GM21360 (cell line): Measurements from ENCODE around the gene PIK3C2B.
A peak's percentile ranks its signal among the peaks of the same experiment; 100 is the strongest.

Experiments
- ATAC-seq: cut with Tn5 transposase; IDR thresholded peaks from one replicate; pipeline ENCODE4 v1.9.1; 2021; ENCODE audit warnings: mild to moderate bottlenecking, moderate library complexity; ENCODE audit not compliant: unreplicated experiment

The PIK3C2B gene

DNA sequence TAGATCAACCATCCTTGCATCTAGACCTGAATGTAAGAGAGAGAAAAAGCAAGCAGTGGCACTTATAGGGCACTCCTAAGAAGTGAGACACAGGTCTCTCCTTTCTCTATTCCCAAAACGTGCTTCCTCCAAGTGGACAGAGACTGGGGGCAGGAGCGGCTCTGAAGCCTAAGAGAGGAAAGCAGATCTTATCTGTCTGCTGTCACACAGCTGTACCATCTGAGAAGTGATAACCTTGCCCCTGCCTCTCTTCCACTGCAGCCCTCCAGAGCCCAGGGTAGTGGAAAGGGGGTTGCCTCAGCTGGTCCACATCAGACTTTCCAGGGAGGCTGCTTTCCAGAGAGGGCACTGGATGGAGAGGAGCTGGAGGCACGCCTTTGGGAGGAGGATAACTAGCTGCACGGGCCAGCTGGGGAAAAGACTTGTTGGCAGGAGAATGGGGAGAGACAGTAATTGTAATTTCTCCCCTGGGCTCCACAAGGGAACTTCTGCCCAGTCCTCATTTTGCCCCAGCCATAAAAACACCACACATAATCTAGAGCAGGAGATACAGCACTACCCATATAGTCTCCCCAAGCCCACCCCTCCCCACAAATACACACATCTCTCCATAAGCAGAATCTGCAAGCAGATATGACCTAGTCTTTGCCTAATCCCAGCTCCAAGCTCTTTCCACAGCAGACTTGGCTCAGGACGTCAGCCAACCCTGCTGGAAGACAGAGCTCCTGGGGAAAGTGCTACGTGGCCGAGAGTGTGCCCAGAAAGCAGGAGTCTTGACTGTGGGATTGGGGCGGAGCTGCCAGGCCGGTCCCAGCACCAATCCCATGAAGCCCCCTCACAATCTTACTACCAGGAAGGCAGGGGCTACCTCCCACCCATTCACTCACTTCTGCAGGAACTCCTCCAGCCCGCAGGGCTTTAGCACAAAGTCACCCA is 31.2 kb downstream of the PIK3C2B start:
- ATAC-seq: no peak

DNA sequence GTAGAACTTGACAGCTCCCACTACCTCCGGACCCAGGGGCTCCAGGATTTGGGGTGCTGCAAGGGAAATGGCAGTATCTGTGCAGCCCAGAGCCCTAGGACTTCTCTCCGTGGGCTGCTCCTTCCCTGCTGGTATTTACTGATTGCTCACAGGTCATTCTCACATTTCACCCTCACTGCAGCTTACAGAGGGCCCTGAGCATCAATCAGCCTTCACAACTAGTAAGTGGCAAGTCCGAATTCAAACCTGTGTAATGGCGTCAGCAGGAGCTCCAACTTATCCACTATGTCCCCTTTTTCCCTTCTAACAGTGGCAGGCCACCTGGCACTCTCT is 32.4 kb downstream of the PIK3C2B start:
- ATAC-seq: no peak

DNA sequence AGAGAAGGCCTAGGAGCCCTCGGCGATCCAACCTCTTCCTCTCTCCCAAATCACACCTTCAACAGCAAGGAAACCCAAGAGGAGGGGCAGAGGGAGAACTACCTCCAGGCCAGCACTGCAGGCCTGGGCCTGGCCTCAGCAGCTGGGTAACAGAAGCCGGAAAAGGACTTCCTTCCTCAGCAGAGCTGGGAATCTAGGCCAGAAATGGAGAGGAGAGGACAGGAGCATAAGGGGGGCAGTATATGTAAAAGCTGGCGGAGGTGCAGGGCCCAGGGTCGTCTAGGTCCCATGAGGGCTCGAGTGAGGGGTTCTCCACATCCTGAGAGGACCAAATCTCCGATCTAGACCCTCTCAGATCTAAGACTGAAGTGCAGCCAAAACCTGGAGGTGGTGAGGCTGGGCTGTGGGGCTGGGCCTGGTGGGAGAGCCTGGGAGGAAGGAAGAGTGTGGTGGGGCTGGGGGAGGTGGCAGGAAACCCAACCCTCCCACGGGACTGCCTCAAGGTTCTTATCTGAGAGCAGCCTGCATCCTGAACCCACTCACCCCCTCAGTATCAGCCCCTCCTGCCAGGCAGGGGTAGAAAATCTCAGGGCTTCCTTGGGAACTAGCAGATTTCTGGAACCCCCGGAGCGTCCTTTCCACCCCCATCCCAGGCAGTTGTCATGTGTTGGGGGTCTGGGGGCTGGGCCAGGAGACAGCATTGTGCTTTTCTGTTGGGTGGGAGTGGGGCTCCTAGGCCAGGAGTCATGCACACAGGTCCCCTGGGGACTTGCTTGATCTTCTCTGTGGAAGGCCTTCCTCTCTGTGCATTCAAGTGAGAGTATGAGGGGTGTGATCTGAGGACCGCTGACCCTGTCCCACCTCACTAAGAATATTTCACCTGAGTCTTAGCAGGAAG is 33.0 kb downstream of the PIK3C2B start:
- ATAC-seq: no peak

DNA sequence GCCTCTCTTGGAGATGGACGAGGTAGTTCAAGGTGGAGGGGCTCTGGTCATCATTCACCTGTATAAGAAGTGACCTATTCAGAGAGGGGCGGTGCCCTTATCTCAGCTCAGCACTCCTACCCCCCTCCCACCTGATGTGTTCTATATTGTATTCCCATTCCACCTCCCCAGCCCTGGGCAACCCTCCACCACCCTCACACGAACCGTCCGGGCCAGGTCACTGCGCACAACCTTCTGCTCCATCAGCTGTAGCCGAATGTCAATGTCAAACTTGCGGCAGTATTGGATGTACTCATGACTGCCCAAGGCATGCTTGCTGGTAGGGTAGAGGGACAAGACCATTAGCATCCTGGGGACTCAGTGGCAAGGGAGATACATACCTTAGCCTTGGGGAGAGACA is 34.3 kb downstream of the PIK3C2B start:
- ATAC-seq: no peak

DNA sequence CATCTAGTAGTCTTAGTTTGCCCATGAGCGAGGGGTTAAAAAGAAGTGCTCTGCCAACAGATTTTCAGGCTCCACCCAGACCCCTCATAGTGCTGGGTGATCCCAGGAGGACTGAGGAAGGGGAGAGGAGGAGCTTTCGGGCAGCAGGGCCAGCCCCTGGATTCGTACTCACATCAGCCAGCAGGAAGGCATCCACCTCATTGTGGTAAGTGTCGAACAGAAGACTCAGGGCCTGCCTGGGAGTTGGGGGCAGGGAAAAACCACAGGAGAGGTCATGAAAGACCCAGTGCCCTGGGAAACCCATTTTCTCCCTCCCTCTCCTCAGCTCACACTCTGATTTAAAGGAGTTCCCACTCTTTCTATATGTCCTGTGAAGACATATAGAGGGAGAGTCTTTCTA is 34.9 kb downstream of the PIK3C2B start:
- no peak for ATAC-seq

DNA sequence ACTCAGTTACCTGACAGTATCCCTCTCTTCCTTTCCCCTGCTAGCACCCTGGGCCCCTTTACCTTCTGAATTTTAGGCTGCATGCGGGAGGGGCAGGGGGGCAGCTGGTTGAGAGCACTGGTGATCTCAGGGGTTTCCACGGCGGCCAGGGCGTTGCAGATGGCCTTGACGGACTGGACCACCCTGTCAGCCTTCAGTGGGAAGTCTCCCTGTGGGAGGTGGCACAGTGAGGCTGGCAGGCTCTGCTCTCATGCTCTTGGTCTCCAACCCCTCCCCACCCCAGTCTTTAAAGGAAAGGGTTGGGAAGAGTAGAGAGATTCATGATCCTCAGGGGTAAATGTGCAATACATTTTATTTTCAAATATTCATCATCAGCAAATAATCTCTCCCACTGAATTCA is 36.9 kb downstream of the PIK3C2B start:
- no peak for ATAC-seq

DNA sequence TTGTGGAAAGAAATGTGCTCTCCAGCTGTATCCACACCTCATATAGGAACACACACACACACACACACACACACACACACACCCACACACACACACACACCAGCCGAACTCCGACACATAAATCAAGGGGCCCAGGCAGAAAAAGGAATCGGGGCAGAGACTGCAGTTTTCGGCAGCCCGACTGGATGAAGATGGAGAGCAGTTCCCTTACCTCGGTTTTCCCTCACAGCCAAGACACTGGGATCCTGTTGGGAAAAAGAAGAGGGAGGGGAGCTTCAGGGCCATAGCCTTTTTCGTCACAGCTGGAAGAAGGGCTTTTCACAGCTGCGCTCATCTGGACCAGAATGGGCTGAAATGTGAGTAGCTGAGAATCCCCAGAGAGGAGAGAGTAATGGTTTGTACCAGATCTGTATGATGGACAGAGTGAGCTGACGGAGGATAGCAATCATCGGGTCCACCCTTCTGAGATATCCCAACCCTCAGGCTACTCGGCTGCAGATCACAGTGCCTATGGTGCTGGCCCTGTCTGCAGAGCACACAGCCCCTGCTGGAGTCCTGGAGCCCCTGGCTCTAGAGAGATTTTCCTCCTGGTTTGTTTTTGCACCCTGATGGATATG is 37.7 kb downstream of the PIK3C2B start:
- no peak for ATAC-seq

DNA sequence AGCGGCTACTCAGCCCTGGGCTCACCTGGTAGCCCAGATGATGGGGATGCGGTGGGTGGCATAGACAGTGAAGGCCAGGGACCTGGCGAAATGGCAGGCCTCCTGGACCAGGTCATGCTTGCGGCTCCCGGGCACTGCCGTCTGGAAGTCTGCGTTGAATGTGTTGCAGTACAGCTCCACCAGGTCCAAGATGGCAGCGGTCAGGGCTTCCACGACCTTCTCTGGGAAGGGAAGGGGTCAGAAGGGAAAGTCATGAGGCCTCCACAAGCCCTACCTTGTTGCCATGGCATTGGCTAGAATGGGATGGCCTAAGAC is 38.8 kb downstream of the PIK3C2B start:
- no peak for ATAC-seq

DNA sequence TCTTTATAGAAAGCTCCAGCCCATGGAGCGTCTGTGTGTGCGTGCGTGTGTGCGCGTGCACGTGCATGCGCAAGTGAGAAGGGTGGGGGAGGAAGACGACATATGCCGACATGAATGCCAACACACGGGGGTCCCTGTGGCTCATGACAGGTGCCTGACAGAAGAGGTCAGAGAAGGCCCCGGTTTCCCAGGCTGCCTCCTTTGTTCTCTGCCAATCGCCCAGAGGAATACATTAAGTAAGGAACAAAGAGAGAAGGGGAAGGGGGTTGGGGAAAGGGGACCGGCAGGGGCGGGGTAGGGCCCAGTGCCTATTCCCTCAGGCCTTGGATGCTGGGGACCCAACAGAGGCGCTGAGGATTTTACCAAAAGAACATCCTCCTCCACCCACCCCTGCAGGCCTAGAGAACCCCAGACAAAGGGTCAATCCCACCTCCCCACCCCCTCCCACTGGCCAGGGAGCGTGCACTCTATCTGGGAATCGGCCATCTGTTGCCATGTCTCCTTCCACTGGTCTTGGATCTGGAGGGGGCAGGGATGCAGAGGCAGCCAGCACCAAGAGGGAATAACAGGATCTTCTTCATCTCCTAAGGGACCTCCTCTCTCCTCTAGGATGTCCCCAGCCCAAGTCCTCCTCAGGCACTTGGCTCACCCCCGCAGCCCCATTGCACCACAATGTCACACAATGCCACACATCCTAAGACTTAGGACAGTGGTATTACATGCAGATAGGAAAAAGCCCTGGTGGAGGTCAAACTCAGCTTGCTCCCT is 39.4 kb downstream of the PIK3C2B start:
- ATAC-seq: no peak

DNA sequence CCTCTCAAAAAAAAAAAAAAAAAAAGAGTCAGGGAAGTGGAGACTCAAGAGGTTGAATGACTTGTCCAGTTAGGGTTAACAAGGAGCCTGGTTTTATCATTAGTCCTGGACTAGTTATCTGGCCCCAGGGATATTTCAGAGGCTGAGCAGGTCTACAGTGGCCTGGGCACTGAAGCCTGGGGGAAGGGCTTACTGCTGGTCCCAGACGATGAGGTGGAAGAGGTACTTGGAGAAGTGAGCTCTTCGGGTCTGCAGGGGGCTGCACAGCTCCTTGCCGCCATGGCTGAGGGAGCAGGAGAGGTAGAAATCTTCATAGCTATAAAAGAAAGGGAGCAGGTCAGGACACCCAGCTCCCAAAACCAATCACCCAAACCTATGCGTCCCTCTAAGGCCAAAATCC is 40.1 kb downstream of the PIK3C2B start:
- no peak for ATAC-seq

DNA sequence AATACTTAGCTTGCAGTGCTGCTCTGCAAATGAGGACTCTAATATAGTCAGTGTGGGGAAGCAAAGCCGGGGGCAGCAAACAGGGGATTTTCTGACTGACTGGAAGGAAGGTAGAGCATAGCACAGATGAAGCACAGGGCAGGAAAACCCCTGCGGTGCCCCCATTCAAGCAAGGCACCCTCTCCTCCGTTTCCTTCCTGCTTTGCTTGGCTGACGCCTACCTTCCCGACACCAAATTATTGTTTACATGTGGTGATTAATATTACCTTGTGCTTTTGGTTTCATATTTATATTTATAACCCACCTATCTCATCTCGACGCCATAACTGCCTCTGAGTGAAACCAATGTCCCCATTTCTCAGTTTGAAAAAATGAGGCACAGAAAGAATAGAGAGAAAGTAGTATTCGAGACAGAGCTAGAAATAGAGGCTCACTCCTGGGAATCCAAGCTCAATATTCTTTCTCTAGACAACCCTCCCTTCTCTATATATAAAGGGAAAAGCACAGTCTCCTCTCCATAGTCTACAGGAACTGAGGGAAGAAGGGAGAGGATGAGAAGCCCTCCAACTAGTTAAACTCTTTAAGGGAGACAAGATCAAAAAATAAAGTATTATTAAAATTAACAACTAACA is 41.3 kb downstream of the PIK3C2B start:
- ATAC-seq: peak; percentile 75

DNA sequence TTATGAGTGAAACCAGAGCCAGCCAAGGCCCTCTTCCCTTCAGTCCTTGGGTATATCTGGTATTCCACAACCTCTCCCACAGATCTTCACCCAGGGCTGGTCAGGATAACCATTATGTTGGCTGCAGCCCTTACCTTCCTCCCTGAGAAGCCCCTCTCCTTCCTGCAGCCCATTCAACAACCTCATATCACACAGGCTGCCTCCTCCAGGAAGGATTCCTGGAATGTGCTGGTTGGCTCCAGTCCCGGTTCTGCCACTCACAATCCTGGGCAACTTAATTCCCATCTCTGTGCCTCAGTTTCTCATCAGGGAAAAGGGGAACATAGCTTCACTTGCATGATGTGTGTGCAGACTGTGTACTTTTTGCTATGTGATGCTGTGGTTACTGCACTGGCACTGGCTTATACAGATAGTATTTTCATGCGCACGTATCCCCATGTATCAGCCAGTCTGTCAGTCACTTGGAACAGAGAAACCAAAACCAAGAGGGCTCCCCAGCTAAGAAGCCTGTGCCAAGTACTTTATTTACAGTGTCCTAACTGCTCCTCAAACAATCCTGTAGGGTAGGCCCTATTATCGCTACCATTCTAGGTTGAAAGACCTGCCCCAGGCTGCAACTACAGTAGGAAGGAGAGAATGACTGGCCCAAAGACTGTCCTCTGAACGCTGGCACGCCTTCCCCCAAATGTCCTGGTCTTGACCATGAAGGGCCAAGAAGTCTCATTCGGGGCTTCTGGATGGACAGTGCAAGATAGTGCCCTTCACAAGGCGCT is 43.1 kb downstream of the PIK3C2B start:
- no peak for ATAC-seq

DNA sequence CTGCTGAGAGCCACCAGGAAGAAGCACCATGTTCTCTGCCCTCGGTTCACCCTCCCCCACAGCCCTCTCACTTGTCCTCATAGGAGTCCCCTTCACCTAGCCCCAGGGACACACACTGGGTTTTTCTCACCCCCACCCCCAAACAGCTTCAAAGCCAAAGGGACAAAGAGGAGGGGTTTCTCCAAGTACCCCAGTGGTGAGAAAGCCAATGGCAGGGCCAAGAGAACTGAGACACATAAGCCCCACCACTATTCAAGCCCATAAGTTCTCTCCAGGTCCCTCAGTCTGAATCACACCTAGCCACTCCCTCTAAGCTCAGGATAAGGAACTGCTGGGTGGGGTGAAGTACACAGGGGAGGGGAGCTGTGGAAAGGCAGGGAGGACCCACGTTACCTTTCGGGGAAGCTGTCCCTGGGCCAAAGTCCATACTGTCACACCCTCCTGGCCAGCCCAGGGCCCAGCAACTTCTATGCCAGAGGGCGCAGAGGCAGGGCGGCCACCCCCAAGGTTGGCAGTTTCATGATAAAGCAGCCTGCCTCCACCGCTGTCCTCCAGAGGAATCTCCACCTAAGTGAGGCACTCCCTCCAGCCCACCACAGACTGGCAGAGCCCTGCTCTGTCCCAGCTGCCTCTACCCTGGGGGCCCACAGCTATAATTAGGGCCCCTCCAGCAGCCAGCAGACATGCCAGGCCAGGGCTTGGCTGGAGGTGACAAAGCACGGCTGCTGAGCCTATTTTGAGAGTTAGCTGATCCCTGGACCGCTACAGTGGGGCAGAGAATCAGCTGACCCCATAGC is 43.9 kb downstream of the PIK3C2B start:
- ATAC-seq: no peak

DNA sequence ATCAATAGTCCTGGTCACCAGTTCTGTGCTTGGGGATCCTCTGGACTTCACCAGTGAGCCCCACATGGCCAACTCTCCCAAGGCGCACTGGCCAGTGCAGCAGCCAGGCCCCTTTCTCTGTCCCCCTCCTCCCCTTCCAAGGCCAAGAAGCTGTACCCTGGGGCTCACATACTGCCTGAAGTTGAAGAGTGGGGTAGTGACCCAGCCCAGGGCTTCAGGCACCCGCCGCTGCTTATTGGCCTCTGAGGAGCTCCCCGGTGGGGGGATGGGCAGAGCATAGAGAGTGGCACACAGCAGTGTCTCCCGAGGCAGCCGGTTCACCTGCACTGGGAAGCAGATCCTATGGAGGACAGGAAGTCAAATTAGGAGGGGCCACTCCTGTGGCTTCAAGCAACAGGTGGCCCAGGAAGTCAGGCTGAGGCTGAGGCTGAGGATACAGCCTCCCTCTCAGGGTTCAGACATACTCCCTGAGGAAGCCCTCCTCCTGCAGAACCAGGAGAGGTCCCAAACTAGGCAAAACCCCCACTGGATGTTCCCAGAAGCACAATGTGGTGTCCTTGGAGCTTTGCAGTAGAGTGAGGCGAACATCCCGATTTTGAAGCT is 44.8 kb downstream of the PIK3C2B start:
- no peak for ATAC-seq

DNA sequence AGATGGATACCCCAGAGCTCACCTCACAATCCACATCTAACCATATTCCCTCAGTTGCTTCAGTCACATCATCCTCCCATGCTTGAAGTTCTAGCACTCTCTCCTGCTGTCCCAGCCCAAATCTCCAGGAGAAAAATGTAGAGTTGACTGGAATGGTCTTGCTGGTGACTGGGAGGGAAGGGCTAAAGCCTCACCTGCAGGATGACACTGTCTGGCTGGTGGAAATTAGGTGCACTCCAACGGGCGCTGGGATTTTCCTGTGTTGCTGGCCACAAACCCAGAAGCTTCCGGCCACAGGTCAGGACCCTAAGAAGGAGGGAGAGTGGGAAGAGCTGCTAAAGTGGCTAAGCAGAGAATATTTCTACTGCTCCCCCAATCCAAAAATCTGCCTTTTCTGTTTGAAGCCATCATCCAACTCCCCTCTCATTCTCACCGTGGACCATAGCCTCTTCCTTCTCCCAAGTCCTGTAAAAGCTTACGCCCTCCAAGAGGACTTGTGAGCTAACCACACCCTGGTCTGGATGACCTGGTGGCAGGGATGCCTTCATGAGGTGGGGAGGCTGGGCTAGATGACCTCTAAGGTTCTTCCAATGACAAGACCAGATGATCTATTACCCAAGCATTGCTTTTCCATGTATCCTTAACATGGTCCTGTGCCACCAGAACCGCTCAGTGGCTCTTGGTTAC is 45.5 kb downstream of the PIK3C2B start:
- ATAC-seq: no peak

DNA sequence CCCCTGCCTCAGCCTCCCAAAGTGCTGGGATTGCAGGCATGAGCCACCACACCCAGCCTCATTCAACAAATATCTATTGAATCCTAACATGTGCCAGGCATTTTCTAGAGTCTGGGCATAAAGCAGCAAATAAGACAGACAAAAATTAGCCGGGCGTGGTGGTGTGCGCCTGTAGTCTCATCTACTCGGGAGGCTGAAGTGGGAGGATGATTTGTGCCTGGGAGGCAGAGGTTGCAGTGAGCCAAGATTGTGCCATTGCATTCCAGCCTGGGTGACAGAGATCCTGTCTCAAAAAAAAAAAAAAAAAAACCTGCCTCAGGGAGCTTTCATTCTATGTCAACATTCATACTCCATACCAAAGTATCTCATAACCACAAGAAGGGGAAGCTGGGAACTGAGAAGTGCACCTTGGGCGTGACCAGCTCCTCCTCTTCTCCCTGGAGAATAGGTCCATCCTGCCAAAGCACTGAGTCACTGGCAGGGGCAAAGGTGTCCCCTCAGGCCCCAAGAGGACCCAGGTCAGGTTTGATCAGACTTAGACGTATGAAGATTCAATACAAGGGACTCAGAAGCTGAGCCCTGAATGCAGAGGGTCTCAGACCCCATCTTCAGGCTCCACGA is 46.2 kb downstream of the PIK3C2B start:
- ATAC-seq: no peak

DNA sequence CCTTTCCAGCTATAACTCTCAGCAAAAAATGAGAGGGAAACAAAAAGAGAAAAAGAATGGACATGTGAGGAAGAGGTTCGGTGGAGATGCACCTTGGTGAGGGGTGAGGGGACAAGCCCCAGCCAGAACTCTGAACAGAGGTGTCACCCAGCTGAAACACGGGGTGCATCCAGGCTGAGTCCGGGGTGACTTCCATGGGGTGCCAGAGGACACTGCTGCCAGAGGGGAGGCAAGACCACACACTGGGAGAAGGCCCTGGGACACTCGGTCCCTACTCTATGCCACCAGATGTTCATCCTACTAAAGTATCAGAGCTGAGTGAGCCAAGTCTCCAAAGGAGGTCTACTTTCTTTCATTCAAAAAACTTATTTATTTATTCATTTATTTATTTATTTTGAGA is 46.9 kb downstream of the PIK3C2B start:
- ATAC-seq: no peak

DNA sequence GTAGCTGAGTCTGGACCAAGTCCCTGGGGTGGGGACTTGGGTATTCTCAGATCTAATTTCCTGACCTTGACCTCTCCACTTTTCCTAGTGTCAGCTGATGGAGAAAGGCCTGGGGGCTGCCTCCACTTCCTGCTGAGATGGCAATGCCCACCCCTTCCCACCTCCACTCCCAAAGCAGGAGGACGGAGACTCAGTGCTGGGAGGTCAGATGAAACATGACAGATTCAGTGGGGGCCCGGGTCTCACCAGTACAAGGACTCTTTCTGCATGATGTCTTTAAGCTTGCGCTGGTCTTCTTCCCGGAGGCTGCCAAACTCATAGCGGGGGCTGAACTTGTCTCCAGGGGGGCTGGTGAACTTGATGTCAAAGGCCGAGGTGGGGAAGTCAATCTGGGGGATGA is 47.4 kb downstream of the PIK3C2B start:
- no peak for ATAC-seq
